Gastroesophageal sphincter (tissue), 3 donors: ENCODE data around the gene CDK10.

Experiments used
- CTCF ChIP-seq, 4 experiments: fragments of 200-600 bp in 2 of 4; fragments of 450-650 bp in 2 of 4; sonication (generic) in 1 of 4; IDR thresholded peaks; one replicate each; pipeline ENCODE4 v1.5.1; 2017 to 2019; ENCODE audit warnings: antibody characterized with exemption in 4 of 4, mild to moderate bottlenecking in 2 of 4, moderate library complexity in 2 of 4
- POLR2A ChIP-seq, 2 donors: fragments of 450-650 bp; IDR thresholded peaks; one replicate each; pipeline ENCODE4 v1.6.1; 2017; ENCODE audit warnings: antibody characterized with exemption in 2 of 2, mild to moderate bottlenecking in 2 of 2, moderate library complexity in 1 of 2
- POLR2AphosphoS5 ChIP-seq: sonication (generic); formaldehyde crosslinking; IDR thresholded peaks from one replicate; pipeline ENCODE4 v1.6.1; 2017; ENCODE audit warnings: antibody characterized with exemption

GRCh38 chr16:89705006-89705405, 18.5 kb downstream of the CDK10 start:
- no peak for TF ChIP-seq CTCF (IDR thresholded peaks at IDR 0.05)
- no peak for TF ChIP-seq POLR2AphosphoS5
- TF ChIP-seq POLR2A (IDR thresholded peaks at IDR 0.05) = no peak
